HG02938 (cell line): Measurements from ENCODE around the gene PPP2R5C.
"Not testable (repeated sequence)": the region's sequence is repeated elsewhere in the genome, so short reads cannot be mapped to it uniquely, and the experiment has no call there.

ENCODE experiments used
- ATAC-seq: cut with Tn5 transposase; IDR thresholded peaks from one replicate; pipeline ENCODE4 v1.9.1; 2021; ENCODE audit warnings: mild to moderate bottlenecking, moderate library complexity; ENCODE audit not compliant: unreplicated experiment

Gene PPP2R5C

DNA sequence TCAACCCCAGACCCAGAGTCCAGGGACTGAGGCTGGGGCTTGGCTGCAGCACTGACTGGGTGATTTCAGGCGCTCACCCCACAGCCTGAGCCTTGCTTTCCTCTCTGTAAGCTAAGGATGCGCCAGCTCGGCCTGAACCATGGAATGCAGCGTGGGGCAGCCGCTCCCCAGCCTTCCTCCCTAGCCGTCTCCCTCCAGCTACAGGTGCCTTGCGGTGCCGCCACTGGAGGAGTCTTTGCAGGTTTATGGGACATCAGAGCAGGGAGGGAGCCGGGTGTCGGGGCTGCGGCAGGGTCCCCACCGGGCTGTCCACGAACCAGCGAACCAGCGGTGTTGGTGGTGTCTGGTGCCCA is 19.4 kb downstream of the PPP2R5C start:
- no peak for ATAC-seq

DNA sequence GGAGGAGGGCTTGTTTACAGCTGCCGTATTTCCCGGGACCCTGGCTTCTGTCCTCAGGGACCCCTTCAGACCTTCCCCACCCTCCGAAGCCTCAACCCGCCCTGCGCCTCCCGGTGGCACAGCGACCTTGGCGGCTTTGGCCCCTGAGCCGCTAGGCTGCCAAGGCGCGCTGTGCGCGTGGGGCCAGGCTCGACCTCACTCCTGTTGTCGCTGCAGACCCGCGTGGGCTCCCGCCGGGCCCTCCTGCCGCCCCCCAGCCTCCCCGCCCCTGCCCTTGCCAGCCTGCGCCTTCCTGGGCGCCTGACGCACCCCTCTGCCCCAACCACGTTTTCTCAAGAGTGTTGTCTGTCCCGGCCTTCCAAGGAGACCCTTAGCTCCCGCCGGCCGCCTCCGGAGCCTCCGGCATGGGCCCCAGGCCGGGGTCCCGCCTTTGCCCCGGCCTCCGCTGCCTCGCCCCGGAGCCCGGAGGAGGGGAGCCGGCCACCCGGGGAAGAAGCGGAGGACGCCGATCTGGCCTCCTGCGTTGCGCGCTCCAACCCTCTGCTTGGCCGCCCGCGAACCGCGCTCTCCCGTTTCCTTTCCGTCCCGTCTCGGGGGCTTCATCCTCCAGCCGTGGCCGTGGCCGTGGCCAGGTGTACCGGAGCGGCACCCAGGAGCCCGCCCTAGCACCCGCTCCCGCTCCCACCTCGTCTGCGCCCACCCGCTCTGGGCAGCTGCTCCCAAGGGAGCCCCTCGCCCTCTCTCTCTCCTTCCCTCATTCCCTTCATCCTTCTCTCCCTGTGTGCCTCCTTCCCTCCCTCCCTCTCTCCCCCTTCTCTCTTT is 19.9 kb downstream of the PPP2R5C start:
- ATAC-seq, result no peak

DNA sequence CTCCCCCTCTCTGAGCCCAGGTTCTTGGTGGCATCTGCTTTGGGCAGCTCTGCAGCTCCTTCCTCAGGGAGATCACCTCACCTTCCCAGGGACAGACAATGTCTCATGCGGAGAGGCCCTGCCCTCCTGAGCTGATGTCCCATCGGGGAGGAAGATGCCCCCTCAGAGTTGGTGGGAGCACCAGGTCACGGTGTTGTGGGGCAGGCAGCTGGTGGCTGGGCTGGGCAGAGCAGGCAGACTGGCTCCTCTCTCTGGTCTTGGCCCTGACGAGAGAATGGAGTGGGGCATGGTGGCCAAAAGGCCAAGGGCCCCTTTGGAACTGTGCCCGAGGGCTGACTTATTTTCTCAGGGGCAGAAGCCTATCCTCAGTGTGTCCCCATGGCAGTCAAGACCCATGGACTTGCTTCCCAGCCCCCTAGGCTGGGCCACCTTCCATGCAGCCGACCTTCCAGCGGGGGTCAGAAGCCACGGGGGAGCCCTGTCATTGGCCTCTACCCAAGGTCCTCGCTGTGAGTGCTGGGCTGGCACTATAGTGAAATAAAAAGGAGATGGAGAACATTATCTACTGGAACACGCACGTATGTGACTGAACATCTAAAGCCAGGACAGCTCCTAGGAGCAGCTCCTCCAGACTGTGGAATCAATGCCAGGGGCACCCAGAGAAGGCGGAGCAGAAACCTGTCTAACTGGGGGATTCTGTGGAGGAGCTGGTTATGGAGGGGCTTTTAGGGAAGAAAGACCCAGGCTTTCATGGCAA is 21.9 kb downstream of the PPP2R5C start:
- ATAC-seq, result no peak

DNA sequence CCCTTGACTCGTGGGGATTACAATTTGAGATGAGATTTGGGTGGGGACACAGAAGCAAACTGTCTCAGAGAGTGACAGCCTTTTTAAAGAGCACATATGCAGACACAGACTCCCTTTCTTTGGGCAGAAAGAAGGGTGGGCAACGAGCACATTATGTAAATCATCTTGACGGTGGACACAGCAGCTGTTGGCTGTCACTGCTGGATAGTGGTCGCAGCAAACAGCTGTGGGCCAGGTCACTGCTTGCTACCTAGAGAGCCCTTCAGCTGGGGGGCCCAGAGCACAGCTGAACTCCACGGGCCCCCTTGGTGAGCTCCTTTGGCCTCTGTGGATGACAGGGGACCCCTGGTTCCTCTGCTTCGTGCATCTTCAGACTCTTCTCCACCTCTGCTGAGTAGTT is 23.1 kb downstream of the PPP2R5C start:
- ATAC-seq, result no peak

DNA sequence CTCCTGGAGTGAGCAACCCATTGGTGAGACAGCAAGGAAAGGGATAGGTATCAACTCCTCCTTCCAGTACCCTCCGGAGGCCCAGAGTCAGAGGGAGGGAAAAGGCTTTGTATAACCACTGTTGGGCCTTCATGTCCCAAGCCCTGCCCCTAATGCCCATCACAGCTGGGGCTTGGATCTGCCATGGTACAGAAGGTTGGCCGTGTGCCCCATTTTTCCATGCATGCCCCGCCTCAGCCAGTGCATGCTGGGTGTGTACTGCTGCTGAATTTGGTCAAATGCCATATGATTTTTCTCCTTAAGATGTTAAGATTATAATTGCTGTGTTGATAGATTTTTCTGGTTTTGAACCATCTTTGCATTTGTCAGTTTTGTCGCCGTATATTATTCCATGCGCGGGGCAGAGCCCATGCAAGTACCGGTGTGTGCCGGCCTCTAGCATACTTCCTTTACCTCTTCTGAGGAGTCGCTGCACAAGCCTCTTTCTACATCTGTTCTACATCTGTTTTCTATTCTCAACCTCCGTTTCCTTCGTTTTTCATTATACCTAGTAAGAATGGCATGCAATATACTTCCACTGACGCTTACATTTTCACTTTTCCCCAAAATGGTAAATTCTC is 26.6 kb downstream of the PPP2R5C start:
- no peak for ATAC-seq

DNA sequence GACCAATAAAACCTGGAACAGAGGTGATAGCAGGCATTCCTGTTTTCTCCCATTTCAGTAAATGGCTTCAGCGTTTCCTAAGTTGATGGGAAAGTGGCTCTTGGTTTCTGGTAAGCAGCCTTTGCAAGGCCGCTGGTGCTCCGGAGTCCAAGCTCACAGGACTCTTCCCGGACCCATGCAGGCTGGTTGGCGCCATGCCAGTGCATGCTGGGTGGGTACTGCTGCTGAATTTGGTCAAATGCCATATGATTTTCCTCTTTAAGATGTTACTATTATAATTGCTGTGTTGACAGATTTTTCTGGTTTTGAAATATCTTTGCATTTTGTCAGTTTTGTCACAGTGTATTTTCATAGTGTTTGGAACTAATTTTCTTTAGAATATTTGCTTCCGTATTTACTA is 27.7 kb downstream of the PPP2R5C start:
- no peak for ATAC-seq

DNA sequence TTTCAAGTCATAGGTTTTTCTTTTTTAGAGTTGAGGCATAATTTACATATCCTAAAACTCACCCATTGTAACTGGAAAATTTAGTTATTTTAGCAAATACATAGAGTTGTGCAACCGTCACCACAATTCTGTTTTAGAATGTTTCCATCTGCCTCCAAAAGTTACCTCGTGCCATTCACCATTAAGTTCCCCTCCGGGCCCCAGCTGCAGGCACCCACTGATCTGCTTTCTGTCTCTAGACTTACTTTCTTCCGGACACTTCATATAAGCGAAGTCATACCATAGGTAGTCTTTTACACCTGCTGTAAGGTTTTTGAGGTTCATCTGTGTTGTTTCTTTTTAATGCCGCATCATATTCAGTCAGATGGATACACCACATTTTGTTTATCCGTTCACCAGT is 28.7 kb downstream of the PPP2R5C start:
- no peak for ATAC-seq

DNA sequence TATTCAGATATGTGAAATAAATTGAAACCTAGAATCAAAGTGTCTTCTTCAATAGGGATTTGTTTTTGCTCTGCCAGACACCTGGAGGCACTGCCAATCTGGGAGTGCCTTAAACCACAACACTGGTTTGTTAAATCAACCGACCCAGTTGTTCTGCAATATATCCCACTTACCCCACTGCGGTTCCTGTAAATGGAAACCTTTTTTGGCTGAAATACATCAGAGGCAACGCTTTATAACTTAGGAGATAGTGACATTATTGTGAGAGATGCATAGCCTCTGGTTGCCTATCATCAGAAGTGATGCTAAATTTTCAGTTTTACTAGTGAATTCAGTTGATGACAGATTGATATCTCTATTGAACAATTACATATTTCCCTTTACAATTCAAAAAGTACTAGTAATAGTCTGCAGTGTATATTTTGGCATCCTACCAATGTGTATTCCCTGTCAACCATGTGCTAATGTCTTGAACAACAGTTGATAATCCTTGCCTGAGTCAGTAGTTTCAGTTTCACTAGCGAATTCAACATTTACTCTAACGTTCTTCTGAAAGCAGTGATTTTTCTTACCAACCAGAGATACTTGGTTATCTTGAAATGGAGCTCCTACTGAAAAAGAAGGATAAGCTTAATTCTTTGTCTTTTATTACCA is 30.5 kb downstream of the PPP2R5C start:
- no peak for ATAC-seq

DNA sequence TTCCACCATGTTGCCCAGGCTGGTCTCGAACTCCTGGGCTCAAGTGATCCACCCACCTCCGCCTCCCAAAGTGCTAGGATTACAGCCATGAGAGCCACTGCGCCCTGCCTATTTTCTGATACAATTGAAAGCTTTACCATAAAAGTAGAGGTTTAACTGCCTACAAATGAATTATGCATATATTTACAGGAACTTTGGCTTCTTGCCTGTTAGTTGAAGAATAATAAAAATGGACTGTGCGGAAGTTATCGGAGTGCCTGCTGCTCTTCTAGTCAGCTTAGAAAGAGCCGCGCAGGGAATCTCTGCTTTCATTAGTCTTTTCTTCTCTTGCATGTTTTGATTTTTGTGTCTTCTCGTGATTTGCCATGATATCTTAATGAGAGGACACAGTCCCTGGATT is 34.5 kb downstream of the PPP2R5C start:
- no peak for ATAC-seq

DNA sequence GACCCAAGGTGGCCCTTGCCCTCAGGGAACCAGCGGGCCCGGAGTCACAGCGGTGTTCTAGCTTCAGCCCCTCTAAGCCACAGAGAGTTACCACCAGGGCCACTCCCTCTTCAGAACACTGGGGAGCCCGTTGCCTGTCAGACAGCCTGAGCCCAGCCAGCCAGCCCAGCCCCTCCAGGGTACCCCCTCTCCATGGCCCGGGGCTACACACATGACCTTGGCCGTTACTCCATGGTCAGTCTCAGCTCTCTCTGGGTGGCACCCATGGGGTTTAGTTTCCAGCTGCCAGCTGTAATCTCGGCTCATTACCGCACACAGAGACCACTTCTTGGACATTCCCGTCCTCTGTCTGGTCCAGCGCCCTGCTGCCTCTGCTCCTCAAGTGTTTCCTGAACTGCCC is 35.0 kb downstream of the PPP2R5C start:
- no peak for ATAC-seq

DNA sequence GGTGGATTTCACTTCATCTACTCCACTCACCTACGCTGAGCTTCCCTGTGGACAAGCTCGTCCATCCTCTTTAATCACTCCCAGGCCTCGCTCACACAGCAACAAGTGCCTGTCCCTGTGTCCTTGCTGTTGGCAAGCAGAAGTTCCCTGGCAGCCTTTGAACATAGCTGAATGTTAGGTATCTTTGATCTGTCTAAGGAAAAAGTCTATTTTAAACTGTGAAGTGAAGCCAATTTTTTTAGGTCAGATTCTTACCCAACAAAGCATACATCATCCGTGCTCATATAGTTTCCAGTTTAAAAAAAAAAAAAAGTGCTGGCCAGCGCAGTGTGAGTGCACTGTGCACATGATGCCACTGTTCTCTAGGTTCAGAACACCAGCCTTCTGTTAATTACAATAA is 36.3 kb downstream of the PPP2R5C start:
- ATAC-seq, result no peak

DNA sequence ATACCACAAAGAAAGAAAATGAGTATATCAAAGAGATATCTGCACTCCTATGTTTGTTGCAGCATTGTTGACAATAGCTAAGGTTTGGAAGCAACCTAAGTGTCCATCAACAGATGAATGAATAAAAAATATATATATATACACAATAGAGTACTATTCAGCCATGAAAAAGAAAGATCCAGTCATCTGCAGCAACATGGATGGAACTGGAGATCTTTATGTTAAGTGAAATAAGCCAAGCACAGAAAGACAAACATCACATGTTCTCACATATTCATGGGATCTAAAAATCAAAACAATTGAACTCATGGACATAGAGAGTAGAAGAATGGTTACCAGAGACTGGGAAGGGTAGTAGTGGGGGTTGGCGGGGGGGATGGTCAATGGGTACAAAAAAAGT is 42.9 kb downstream of the PPP2R5C start:
- not testable (repeated sequence) for ATAC-seq

DNA sequence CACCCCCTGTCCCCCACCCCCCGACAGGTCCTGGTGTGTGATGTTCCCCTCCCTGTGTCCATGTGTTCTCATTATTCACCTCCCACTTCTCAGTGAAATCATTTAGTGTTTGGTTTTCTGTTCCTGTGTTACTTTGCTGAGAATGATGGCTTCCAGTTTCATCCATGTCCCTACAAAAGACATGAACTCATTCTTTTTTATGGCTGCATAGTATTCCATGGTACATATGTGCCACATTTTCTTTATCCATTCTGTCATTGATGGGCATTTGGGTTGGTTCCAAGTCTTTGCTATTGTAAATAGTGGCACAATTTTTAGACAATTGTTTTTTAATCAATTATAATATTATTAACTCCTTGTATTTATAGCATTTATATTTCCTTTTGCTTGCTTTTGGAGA is 44.7 kb downstream of the PPP2R5C start:
- ATAC-seq, result not testable (repeated sequence)

DNA sequence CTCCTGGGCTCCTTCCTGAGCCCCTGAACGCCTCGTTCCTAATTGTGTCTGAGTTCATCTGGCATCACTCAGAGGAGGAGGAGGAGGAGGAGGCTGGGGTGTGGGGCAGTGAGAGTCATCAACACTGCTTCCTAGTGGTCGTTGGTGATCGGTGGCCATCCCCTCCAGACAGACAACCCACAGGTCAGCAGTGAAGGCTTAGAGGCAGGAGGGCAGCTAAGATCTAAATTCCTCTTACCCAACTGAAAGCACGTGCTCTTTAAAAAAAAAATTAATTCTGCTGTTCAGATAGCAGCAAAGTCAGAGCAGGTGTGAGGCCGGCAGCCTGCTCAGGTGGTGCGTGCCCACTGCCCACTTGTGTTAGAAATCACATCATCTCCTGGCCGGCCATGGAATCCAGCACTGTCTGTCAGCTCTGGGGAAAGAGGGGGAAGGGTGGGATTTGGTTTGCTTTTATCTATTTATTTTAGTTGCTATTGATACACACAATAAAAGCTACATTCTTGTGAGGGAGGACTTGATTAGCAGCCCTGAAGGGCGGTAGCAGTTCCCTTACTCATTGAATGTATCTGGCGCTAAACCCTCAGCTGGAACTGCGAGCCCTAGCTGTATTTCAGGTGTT is 46.6 kb downstream of the PPP2R5C start:
- no peak for ATAC-seq

DNA sequence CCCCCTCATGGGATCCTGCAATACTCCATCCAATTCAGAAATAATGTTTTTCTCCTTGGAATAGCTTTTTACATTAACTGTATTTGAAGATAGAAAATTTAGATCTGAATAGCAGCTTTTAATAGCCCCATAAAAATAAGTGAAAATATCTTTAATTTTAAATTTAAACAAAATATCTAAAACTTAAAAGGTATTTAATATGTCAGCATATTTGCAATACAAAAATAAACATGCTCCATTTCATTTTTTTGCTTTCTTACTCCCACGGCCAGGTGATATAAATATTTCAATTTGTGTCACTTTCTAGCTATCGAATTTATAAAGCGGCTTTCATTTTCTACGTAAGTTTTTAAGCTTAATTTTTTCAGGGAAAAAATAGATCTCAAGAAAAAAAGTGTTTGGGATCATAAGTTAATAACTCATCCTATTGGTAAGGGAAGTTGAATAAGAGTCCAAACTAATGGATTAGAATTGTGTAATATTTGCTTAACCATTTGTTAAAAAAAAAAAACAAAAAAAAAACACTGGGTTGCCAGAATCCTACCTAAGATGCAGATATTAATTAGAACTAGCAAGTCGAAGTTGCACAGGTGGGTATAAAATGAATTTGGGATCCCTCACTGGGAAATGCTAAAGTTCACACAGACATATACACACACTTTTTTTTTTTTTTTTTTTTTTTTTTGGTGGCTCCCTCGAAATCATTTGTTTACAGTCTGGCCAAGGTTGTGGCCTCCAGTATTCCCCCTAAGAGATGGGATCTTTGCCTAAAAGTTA is 47.6 kb downstream of the PPP2R5C start:
- no peak for ATAC-seq

DNA sequence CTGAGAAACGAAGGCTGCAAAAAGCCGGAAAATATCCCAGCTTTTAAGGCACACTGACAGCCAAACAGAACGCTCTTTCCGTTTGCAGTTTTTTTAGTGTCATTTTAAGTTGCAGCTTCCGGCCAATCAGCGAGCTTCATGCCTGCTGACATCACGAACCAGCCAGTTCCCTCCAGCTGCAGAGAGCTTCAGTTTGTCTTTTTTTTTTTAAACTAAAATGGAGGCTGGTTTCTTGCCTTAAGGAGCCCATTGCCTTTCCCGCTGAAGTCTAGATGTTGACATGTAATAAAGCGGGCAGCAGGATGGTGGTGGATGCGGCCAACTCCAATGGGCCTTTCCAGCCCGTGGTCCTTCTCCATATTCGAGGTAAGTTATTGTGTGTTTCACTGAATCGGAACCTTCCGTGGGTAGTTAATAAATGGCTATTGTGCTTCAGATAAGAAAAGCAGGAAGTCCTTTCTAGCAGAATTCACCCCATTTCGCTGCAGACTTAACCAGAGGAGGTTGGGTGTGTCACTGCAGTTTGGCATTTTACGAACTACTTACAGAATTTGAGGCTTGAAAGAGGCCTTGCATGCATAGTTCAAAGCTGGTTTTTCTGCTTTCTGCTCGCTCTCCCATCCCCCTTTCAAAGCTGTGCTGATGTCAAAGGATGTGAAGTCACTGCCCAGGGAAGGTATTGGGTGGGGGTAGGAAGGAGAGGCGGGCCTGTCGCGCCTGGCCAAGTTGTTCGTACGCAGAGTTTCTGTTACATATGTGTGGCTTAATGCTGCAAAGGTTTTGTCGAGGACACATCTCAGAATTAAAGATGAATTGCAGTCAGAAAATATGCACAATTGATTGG is 48.4 kb downstream of the PPP2R5C start:
- peak; percentile 91 for ATAC-seq

DNA sequence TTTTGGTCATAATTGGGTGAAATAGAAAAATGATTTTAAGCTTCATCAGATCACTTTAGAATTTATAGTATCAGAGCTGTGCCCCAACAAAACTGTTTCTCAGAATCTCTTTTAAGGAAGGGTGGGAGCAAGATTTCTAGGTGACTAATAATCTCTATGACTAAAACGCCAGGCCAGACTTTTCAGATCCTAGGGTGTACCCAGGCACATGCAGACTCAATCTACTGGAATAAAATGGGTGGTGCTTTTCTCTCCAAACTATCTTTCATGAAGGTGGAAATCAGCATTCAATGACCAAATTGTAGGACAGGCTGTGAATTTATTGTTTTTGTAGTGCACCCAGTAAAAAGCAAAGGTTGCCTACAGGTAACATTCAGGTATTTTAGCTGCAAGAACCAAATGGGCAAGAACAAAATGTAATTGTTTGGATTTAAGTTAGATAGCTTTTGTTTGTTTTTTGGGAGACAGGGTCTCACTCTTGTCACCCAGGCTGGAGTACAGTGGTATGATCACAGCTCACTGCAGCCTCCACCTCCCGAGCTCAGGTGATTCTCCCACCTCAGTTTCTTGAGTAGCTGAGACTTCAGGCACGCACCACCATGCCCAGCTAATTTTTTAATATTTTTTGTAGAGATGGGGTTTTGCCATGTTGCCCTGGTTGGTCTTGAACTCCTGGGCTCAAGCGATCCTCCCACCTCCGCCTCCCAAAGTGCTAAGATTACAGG is 49.5 kb downstream of the PPP2R5C start:
- ATAC-seq, result no peak

DNA sequence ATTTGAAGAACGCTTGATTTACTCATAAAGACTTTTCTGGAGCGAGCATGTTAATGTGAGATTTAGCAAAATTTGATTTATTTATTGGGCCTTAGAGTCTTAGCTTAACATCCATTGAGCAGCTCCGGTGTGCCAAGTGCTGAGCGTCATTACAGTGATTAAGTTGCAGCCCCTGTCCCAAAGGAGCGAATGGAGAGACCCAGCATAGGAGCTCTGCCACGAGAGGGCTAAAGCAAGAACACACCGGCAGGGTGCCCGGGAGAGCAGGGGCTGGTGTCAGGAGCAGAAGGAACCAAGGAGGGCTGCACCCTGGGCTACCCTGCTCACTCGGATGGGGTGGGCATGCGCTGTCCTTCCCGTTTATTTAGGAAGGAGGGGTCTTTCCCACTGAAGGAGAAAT is 50.6 kb downstream of the PPP2R5C start:
- no peak for ATAC-seq
